Measurements from ENCODE around the gene NME7.
A peak's percentile ranks its signal among the peaks of the same experiment; 100 is the strongest.

NME7 gene

GRCh38 chr1:169121146-169121923 lies 246.3 kb downstream of the NME7 start:
- no peak for DNase-seq

GRCh38 chr1:169120066-169120465 lies 247.5 kb downstream of the NME7 start:
- DNase-seq = no peak

- DNase-seq = peak; percentile 38
These were observed 248.2 kb downstream of the NME7 start for GRCh38 chr1:169119405-169119804.

- DNase-seq = no peak
These were observed 249.4 kb downstream of the NME7 start for GRCh38 chr1:169118227-169118626.

- no peak for DNase-seq
These were observed 250.0 kb downstream of the NME7 start for GRCh38 chr1:169117599-169117998.

- DNase-seq = no peak
These were observed 250.6 kb downstream of the NME7 start for GRCh38 chr1:169117014-169117413.

- no peak for DNase-seq
These were observed 251.6 kb downstream of the NME7 start for GRCh38 chr1:169115891-169116585.

GRCh38 chr1:169113613-169114119 lies 253.9 kb downstream of the NME7 start:
- no peak for DNase-seq

GRCh38 chr1:169112241-169112640 lies 255.4 kb downstream of the NME7 start:
- DNase-seq = no peak

GRCh38 chr1:169111472-169111871 lies 256.1 kb downstream of the NME7 start:
- DNase-seq = no peak

GRCh38 chr1:169110689-169111447 lies 256.7 kb downstream of the NME7 start:
- DNase-seq = no peak

- peak; percentile 72 for DNase-seq
These were observed 257.4 kb downstream of the NME7 start for GRCh38 chr1:169110236-169110635.

GRCh38 chr1:169109561-169110134 lies 257.9 kb downstream of the NME7 start:
- peak; percentile 72 for DNase-seq

GRCh38 chr1:169108863-169109560 lies 258.6 kb downstream of the NME7 start:
- DNase-seq = peak; percentile 75

GRCh38 chr1:169108223-169108622 lies 259.4 kb downstream of the NME7 start:
- no peak for DNase-seq

- DNase-seq = peak; percentile 40
These were observed 259.9 kb downstream of the NME7 start for GRCh38 chr1:169107603-169108208.

- DNase-seq = peak; percentile 67
These were observed 260.5 kb downstream of the NME7 start for GRCh38 chr1:169106921-169107602.

GRCh38 chr1:169106095-169106920 lies 261.3 kb downstream of the NME7 start, which contains the start of gene ATP1B1:
Gene ATP1B1 (plus strand): TSS chr1:169106690. CDS start chr1:169106830, 140 bp downstream.
- DNase-seq = peak; percentile 97

GRCh38 chr1:169105434-169106094 lies 262.0 kb downstream of the NME7 start:
- DNase-seq = peak; percentile 93

- DNase-seq = peak; percentile 48
These were observed 262.5 kb downstream of the NME7 start for GRCh38 chr1:169105087-169105433.

Measured in NCI-H82 (cell line).